HG02571 (cell line): ENCODE results near the gene RICTOR.
"Not testable (repeated sequence)": the region's sequence is repeated elsewhere in the genome, so short reads cannot be mapped to it uniquely, and the experiment has no call there.

ENCODE experiments used
- ATAC-seq: cut with Tn5 transposase; IDR thresholded peaks from one replicate; pipeline ENCODE4 v1.9.1; 2021; ENCODE audit warnings: mild to moderate bottlenecking, moderate library complexity; ENCODE audit not compliant: unreplicated experiment

Gene RICTOR

GRCh38 chr5:39013938-39014337 is 60.3 kb downstream of the RICTOR start:
- no peak for ATAC-seq

- ATAC-seq: not testable (repeated sequence)
Observed at GRCh38 chr5:39010958-39011357, 63.2 kb downstream of the RICTOR start.

- ATAC-seq: no peak
Observed at GRCh38 chr5:39009981-39010380, 64.2 kb downstream of the RICTOR start.

- ATAC-seq: no peak
Observed at GRCh38 chr5:39009280-39009679, 64.9 kb downstream of the RICTOR start.

GRCh38 chr5:39006650-39007049 is 67.5 kb downstream of the RICTOR start:
- ATAC-seq: no peak

GRCh38 chr5:39005566-39006232 is 68.5 kb downstream of the RICTOR start:
- ATAC-seq: no peak

- no peak for ATAC-seq
Observed at GRCh38 chr5:39001683-39002082, 72.5 kb downstream of the RICTOR start.

GRCh38 chr5:38999037-38999436 is 75.2 kb downstream of the RICTOR start:
- no peak for ATAC-seq

GRCh38 chr5:38997591-38997990 is 76.6 kb downstream of the RICTOR start:
- ATAC-seq: no peak

GRCh38 chr5:38996123-38996522 is 78.1 kb downstream of the RICTOR start:
- ATAC-seq: no peak

- ATAC-seq: no peak
Observed at GRCh38 chr5:38994324-38994927, 79.8 kb downstream of the RICTOR start.

- ATAC-seq: not testable (repeated sequence)
Observed at GRCh38 chr5:38989974-38990719, 84.1 kb downstream of the RICTOR start.

- ATAC-seq: no peak
Observed at GRCh38 chr5:38985909-38986452, 88.2 kb downstream of the RICTOR start.

- no peak for ATAC-seq
Observed at GRCh38 chr5:38979535-38979934, 94.7 kb downstream of the RICTOR start.

- ATAC-seq: no peak
Observed at GRCh38 chr5:38978036-38978435, 96.2 kb downstream of the RICTOR start.

GRCh38 chr5:38968665-38969064 is 105.5 kb downstream of the RICTOR start:
- no peak for ATAC-seq

GRCh38 chr5:38961691-38962090 is 112.5 kb downstream of the RICTOR start:
- ATAC-seq: no peak

- ATAC-seq: no peak
Observed at GRCh38 chr5:38953426-38954012, 120.7 kb downstream of the RICTOR start.

- ATAC-seq: no peak
Observed at GRCh38 chr5:38948501-38948900, 125.7 kb downstream of the RICTOR start.

GRCh38 chr5:38944282-38944681 is 129.9 kb downstream of the RICTOR start:
- ATAC-seq: no peak

- ATAC-seq: no peak
Observed at GRCh38 chr5:38941912-38942311, 132.3 kb downstream of the RICTOR start.
